ENCODE measurements around the gene LPAR1.
A peak's percentile ranks its signal among the peaks of the same experiment; 100 is the strongest.
"Not testable (repeated sequence)": the region's sequence is repeated elsewhere in the genome, so short reads cannot be mapped to it uniquely, and the experiment has no call there.

Gene LPAR1

GRCh38 chr9:111038331-111039230, at the start of gene LPAR1:
LPAR1 (minus strand) TSS chr9:111038470; CDS start chr9:110972117, 66,353 bp downstream.
- DNase-seq, result peak in 39 of 58 donors; percentile 6 to 78 (median 45)

GRCh38 chr9:111078391-111079038, 40.2 kb upstream of the LPAR1 start:
- no peak for DNase-seq

GRCh38 chr9:111076519-111076918, 38.2 kb upstream of the LPAR1 start:
- no peak for DNase-seq

- no peak for DNase-seq
These were observed 37.8 kb upstream of the LPAR1 start for GRCh38 chr9:111076042-111076441.

- peak in 1 of 58 donors; percentile 13 for DNase-seq
These were observed 36.1 kb upstream of the LPAR1 start for GRCh38 chr9:111074395-111074794.

- no peak for DNase-seq
These were observed 30.9 kb upstream of the LPAR1 start for GRCh38 chr9:111069183-111069582.

GRCh38 chr9:111068771-111069170, 30.5 kb upstream of the LPAR1 start:
- DNase-seq, result no peak

GRCh38 chr9:111068383-111068730, 30.1 kb upstream of the LPAR1 start:
- DNase-seq, result no peak

GRCh38 chr9:111066468-111066867, 28.2 kb upstream of the LPAR1 start:
- DNase-seq, result no peak

- DNase-seq, result no peak
These were observed 27.1 kb upstream of the LPAR1 start for GRCh38 chr9:111065414-111065813.

- peak in 2 of 58 donors; percentile 9 to 11 for DNase-seq
These were observed 26.0 kb upstream of the LPAR1 start for GRCh38 chr9:111064160-111064837.

GRCh38 chr9:111063332-111063731, 25.1 kb upstream of the LPAR1 start:
- DNase-seq, result no peak

- no peak for DNase-seq
These were observed 19.9 kb upstream of the LPAR1 start for GRCh38 chr9:111058166-111058565.

GRCh38 chr9:111056538-111056937, 18.3 kb upstream of the LPAR1 start:
- no peak for DNase-seq

- DNase-seq, result no peak
These were observed 14.5 kb upstream of the LPAR1 start for GRCh38 chr9:111052791-111053190.

- DNase-seq, result no peak
These were observed 13.1 kb upstream of the LPAR1 start for GRCh38 chr9:111051400-111051799.

GRCh38 chr9:111050819-111051218, 12.5 kb upstream of the LPAR1 start:
- no peak for DNase-seq

- DNase-seq, result not testable (repeated sequence)
These were observed 9.0 kb upstream of the LPAR1 start for GRCh38 chr9:111047287-111047686.

GRCh38 chr9:111041902-111042301, 3.6 kb upstream of the LPAR1 start:
- no peak for DNase-seq

GRCh38 chr9:111040494-111040893, 2.2 kb upstream of the LPAR1 start:
- DNase-seq, result no peak

GRCh38 chr9:111039231-111039906, 1.1 kb upstream of the LPAR1 start:
- peak in 4 of 58 donors; percentile 11 to 45 (median 18) for DNase-seq
